Hematopoietic multipotent progenitor cell treated with erythropoietin and hydrocortisone succinate and interleukin-3 and kit ligand, for 17 days (in vitro differentiated cells): ENCODE measurements around the gene SLC1A5.

Source experiments
- DNase-seq: peaks from one replicate; pipeline ENCODE4 v3.0.0-alpha.2; 2015; ENCODE audit warnings: low spot score

Gene SLC1A5

DNA sequence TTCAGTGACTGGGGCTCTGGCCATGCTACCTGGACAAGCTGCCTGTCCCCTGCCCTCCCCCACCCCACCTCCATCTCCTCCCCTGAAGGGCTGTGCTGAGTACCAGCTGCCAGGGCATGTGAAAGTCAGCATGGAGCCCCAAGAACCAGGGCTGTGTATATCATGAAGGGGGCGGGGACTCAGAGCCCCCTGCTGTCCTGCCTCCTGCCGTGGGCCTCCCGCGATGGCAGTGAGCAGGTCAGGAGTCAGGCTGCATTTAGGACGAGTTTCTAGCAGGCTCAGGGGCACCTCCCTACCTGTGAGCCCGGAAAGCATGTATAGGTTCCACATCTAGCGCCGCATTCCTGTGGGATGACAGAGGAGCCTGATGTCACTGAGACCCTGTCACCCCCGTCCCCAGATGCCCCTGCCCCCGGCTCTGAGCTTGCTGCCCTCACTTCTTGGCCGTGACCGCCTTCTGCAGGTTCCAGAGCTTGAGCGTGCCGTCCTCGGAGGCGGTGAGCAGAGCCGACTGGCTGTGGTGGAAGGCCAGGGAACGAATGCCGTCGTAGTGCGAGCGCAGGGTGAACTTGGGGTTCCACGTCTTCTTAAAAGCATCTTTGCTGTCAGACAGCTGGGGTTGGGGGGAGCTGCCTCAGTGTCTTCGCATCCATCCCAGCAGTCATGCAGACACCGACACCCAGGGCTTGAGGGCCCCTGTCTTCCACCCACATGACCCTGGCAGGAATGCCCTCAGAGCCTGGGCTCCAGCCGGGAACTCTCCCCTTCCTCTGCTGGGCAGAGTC, 63.2 kb downstream of the SLC1A5 start:
- DNase-seq, result no peak
